GM21515 (cell line): ENCODE results near the gene ASPSCR1.

Experiments
- ATAC-seq: cut with Tn5 transposase; IDR thresholded peaks from one replicate; pipeline ENCODE4 v1.9.1; 2021; ENCODE audit not compliant: unreplicated experiment

Gene ASPSCR1

GRCh38 chr17:81998691-81999438 lies 21.4 kb downstream of the ASPSCR1 start:
- ATAC-seq = no peak

- ATAC-seq = no peak
These were observed 22.2 kb downstream of the ASPSCR1 start for GRCh38 chr17:81999587-81999975.

DNA sequence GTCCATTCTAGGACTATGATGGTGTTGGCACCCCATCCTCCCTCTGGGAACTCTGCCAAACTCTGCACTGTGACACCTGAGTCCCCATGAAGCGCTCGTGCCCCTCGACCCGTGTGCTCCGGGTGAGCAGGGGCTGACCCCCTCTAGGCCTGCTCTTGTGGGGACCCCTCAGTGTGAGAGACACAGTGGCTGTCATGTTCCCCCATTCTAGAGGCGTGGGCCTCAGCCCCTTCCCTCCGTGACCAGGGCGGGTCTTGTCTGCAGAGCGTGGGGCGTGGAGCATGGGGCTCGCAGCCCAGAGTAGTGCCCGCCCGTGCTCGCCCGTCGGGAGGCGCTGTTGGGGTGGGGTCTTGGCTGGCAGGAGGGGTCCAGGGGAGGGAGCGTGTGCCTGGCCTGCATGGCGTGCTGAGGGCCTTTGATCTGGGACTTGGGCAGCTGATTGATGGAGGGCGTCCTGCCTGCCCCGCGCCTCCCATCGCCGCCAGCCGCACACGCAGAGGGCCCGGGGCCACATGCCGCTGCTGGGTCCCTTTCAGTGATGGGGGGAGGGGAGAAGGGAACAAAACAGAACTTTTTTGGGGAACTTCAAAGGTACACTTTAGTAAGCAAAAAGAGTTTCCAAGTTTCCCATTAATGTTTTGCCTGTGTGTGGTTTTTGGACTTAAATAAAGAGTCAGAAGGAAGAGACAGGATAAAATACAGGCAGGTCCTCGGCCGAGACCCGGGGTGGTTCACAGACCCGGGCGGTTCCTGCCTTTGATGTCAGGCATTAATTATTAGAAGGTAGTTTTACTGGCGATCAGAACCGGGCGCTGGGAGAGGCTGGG lies 22.8 kb downstream of the ASPSCR1 start:
- no peak for ATAC-seq

DNA sequence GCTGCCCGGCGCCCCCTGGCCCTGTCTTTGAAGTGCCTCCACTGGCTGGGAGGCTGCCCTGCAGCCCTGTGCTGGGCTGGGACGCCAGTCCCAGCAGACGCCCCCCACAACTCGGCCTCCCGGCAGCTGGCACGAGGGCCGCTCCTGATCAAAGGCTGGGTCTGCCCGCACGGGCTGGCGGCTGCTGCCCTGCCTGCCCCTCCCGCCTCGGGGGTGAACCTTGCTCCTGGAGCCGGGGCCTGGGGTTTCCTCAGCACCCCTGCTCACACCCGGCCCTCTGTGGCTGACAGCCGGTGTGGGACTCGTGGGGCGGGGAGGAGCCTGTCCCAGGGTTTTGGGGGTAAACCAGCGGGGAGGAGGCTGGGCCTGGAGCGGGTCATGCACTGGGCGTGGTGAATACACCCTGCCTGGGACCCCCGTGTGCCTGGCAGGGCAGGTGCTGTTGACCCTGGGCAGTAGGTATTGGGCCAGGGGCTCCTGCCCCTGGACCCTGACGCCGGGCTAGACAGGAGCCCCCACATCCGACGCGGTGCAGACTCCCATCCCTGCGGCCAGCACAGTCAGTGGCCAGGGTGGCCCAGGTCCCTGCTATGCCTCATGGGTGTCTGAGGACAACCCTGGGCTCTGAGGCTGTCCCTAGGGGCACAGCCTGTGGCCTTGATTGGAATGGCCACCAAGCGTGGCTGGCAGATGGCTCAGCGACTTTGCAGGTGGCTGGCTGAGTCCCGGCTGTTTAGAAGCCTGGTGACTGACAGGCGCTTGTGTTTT lies 23.6 kb downstream of the ASPSCR1 start:
- no peak for ATAC-seq

DNA sequence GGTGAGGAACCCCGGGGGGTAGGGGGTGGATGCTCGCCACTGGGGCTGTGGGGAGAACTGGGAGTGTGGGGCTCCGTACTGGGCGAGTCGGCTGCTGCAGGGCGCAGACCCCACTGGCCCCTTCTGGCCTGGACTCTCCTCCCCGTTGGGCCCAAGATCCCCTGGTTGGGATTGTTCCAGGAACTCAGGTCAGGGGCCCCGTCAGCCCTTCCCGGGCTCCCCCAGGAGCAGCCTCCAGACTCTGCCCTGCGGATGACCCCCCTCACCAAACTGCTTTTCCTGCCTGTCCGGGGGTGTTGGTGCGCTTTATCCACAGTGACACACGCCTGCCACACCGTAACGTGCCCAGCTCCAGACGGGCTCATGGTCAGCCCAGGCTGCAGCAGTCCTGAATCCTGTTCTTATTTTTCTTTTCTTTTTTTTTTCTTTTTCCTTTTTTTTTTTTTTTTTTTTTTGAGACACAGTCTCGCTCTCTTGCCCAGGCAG lies 24.2 kb downstream of the ASPSCR1 start:
- no peak for ATAC-seq

DNA sequence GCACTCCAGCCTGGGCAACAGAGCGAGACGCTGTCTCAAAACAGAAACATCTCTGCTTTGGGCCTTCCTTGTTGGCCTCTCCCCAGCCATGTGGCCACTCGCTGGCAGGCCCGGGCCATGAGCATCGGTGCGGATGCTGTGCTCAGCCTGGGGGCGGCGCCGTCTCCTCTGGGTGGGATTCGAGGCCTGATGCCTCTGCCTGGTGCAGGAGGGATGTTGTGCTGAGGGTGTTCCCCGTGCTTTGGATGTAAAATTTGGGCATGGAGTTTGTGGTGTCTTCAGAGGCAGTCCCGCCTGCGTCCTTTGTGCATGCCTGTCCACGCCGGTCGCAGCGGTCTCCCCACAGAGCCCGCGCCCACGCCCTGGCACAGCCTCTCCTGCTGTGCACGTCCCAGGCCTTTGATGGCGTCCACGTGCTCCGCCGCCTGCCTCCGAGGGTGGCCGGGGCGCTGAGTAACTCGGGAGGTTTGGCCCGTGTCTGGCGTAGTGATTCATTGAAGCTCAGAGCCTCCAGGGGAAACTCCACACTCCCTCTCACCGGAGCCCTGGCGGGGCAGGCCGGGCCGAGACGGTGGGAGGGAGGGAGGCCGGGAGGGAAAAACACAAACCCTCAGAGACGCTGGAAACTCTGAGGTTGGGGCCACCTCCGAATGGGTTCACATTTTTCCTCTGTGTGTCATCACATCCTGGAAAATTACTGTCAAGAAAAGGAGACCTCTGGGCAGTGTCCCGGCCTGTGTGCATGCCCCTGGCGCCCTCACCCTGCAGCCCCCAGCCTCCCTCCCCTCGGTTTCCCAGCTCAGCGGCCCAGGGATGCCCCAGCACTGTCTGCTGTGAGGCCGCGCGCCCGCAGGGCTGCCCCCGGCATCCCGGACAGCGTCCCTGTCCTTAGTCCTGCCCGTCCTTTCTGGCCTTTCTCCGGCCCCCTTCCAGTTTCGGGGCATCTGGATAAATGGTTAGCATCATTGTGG lies 26.3 kb downstream of the ASPSCR1 start:
- ATAC-seq = no peak

DNA sequence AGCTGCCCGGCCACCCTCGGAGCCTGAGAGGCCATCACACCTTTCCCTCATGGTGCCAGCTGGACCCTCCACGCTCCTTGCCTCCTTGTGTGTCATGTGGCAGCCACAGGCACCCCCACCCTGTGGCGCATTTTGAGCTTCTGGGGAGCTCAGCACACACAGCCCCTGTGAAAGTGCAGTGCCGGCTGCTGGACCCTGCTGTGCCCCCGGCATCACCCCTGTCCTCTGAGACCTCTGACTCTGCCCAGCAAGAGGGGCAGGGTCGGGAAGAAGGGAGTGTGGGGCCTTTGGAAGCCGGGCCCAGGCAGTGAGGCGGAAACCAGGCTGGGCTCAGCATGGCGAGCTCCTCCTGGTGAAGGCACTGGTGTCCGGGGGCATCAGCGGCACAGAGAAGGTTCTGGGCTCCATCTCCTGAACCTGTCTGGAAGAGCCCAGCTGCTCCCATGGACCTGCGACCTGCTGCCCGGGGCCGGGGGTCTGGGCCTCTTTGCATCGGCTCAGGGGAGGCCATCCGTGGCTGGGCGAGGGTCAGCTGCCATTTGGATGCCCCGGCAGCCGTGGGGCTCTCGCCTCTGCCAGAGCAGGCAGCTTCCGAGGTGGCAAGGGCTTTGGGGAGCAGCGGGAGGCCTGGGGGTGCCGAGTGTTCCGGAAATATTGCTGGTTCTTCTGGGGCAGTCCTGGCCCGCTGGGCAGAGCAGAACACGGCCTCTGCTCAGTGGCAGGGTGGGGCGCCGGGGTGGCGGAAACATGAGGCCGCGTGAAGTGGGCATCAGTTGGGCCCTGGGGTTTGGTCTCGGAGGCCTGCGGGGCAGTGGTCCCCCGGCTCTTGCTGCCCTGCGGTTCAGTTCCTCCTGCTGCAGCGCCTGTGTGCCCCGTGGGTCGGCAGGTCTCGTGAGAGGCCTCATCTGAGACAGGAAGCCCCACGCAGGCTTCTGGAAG lies 27.4 kb downstream of the ASPSCR1 start:
- no peak for ATAC-seq

DNA sequence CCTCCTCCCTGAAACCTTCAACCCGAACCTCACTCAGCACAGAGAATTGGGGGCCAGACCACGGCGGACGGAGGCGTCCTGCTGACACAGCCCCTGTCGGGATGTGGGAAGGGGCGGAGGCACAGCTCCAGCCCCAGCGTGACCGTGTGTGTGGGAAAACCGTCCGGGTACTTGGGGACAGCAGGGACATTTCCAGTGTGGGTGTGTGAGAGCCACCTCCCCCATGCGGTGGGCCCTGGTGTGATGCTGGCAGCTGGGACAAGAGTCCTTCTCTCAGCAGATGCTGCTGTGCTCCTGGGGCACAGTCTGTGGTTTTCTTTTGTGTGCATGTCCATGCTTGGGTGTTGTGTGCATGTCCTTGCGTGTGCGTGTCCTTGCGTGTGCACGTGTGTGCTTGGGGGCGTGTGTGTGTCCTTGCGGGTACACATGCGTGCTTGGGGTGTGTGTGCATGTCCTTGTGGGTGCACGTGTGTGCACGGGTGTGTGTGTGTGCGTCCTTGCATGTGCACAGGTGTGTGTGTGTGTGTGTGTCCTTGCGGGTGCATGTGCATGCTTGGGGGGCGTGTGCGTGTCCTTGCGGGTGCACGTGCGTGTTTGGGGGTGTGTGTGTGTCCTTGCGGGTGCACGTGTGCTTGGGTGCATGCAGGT lies 28.4 kb downstream of the ASPSCR1 start:
- no peak for ATAC-seq

DNA sequence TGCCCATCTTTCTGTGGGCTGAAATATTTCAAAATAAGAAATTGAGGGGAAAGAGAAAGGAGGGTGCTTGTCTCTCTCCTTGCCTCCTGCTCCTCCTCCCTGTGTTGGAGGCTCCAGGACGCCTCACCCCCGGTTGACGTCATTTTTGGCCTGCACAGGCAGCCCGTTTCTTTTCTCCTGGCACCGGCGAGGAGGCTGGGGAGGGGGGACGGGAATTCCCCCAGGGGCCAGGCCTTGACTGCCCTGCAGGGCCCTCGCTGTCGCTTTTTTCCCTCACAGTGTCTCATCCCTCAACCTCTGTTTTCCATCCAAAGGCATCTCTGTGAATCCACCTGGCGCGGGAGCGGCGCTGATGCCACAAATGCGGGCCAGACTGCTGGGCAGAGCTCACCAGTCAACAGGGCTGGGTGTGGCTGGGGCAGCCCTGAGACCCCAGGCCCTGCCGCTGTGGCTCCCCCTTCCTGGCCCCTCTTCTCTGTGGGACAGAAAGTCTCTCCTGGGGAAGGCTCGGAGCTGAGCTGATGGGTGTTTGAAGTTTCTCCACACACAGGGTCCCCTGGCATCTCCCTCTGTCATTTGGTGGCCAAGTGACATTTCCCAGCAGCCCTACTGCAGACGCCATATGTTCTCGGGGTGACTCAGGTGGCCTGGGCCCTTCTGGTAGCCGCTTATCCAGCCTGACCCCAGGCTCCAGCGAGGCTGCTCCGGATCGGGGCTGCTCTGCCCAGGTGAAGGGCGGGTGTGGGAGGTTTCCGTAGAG lies 29.2 kb downstream of the ASPSCR1 start:
- ATAC-seq = no peak

DNA sequence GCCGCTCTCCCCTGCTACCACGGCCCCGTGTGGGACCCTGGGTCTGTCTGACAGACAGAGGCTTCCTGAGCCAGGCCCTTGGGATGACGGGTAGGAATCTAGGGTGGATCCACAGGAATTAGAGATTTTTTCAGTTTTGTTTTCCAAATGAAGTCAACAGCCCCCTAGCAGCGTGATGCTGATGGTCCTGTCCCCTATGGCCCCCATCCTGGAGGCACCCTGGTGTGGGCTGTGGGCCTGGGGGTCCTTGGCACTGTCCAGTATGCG lies 29.7 kb downstream of the ASPSCR1 start:
- ATAC-seq = no peak

DNA sequence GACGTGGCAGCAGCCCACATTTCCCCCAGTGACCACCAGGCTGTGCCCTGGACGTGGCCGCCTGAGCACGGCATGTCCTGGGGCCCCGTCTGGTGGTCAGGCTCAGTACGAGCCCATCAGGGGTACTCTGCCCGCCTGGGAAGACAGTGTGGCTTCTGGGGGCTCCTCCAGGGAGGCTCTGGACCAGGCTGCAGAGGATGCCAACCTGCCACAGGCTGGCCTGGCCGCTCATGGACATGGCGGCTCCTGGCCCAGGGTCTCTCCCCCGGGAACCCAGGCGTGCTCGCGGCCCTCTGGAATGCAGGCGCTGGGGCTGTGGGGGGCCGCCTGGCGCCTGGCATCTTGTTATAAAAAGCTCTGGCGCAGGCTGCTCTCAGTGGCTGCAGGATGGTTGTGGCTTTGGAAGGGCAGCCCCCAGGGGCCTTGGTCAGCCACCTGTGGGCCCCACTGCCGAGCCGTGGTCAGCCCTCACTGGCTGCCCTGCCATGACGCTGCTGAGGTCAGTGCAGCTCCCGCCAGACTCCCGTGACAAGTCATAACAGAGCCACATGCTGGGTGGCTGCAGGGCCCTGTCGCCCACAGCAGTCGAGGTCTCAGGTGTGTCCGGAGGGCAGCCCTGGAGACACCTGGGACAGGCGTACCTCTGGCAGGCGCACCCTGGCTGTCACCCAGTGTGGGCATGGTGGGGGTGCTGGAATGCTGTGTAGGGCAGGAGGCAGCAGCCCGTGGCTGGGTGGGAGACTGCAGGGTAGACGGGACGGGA lies 30.2 kb downstream of the ASPSCR1 start:
- no peak for ATAC-seq

GRCh38 chr17:82008258-82008940 lies 31.0 kb downstream of the ASPSCR1 start:
- no peak for ATAC-seq

DNA sequence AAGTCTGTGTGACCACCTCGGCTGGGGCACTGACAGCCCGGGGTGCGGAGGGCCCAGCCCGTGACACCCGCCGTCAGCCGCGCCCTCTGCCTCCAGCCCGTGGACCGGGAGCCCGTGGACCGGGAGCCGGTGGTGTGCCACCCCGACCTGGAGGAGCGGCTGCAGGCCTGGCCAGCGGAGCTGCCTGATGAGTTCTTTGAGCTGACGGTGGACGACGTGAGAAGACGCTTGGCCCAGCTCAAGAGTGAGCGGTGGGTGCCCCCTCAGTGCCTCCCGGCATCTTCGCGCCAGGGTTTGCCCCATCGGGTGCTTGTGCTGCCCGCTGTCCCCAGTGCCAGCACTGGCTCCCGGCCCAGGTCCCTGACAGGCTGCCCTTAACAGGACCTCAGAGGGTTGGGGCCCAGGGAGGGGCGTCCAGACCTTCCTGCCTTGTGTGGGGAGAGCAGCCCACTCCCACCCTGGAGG lies 31.5 kb downstream of the ASPSCR1 start:
- ATAC-seq = no peak

DNA sequence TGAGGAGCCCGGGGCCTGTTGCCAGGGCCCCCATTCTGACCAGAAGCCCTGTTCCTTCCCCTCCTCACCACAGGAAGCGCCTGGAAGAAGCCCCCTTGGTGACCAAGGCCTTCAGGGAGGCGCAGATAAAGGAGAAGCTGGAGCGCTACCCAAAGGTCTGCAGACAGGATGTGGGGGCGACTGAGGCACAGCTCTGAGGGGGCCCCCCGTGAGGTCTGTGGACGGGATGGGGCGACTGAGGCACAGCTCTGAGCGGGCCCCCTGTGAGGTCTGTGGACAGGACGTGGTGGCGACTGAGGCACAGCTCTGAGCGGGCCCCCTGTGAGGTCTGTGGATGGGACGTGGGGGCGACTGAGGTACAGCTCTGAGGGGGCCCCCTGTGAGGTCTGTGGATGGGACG lies 32.0 kb downstream of the ASPSCR1 start:
- no peak for ATAC-seq

DNA sequence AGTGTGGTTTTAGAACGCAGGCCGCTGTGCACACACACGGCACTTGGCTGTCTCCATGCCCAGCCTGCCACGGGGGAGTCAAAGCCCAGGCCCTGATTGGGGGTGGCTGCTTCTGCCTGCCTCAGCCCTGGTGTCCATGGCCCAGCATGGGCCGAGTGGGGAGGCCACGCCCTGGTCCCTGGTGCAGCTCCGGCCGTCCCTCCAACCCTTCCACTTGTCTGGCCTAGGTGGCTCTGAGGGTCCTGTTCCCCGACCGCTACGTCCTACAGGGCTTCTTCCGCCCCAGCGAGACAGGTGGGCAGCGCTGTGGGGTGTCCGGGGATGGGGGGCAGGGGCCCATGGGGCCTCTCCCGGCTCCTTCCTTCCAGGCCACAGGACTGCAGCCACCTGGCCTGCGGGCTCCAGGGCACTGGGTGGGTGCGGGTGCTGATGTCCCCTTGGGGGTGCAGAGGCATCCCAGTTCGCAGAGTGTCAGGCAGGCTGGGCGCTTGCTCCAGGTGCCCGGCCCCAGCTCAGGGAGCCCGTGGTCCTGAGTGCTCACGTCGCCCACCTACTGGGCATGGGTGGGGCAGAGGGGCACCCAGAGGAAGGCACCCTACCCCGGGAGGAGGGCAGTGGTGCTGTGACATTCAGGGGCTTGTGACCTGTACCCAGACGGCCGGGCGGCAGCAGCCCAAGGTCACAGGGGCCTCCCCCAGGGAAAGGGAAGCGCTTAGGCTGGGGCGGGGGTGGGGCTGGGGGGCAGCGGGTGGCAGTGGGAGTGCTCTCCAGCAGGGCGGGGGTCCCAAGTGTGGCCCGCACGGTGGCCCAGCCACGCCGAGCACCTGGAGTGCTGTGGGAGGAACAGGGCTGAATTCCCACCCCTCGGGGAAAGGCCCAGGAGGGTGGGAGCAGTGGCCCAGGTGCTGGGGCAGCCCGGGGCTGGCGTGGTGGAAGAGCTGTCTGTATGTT lies 33.4 kb downstream of the ASPSCR1 start:
- ATAC-seq = no peak
